GM23248 (cell line): ENCODE measurements around the gene GRM3.

Experiments
- EZH2 ChIP-seq: fragments of 200-600 bp; sonication (generic); IDR thresholded peaks from 2 replicates; pipeline ENCODE4 v1.6.1; 2018; ENCODE audit warnings: antibody characterized with exemption, mild to moderate bottlenecking; ENCODE audit not compliant: insufficient read depth, poor library complexity, severe bottlenecking
- EZH2phosphoT487 ChIP-seq: fragments of 200-600 bp; sonication (generic); IDR thresholded peaks from 2 replicates; pipeline ENCODE4 v1.6.1; 2018; ENCODE audit warnings: antibody characterized with exemption, moderate library complexity, mild to moderate bottlenecking, low read depth; ENCODE audit not compliant: insufficient read depth

- TF ChIP-seq EZH2 (no peak), EZH2phosphoT487 (no peak)
Measured at GRCh38 chr7:86768394-86768793, 124.7 kb downstream of the GRM3 start.
